ENCODE data around the gene COX5B.

The COX5B gene

GRCh38 chr2:97658691-97659157 lies 12.9 kb downstream of the COX5B start:
- TF ChIP-seq, protein P1, sequence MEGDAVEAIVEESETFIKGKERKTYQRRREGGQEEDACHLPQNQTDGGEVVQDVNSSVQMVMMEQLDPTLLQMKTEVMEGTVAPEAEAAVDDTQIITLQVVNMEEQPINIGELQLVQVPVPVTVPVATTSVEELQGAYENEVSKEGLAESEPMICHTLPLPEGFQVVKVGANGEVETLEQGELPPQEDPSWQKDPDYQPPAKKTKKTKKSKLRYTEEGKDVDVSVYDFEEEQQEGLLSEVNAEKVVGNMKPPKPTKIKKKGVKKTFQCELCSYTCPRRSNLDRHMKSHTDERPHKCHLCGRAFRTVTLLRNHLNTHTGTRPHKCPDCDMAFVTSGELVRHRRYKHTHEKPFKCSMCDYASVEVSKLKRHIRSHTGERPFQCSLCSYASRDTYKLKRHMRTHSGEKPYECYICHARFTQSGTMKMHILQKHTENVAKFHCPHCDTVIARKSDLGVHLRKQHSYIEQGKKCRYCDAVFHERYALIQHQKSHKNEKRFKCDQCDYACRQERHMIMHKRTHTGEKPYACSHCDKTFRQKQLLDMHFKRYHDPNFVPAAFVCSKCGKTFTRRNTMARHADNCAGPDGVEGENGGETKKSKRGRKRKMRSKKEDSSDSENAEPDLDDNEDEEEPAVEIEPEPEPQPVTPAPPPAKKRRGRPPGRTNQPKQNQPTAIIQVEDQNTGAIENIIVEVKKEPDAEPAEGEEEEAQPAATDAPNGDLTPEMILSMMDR (conservative IDR thresholded peaks at IDR 0.05; ENCODE audit: low read length), result no peak
- no peak for TF ChIP-seq EZH2phosphoT487 (IDR thresholded peaks at IDR 0.05; ENCODE audit: borderline replicate concordance)
- Histone ChIP-seq H3F3A (ENCODE audit: low read depth) (no peaks in the 10 kb centered on the region), H2AFZ (ENCODE audit: low read length) (no peak overlapping the region), H3K9me2 (replicated peaks; ENCODE audit: low read depth, low read length) (no peaks in the 10 kb centered on the region), H3K36me3 (ENCODE audit: insufficient read depth, low read length) (peaks cover 18% of the 10 kb centered on the region; the same call in 1 of the 2 replicates), H3K4me3 (ENCODE audit: low read length, poor library complexity, severe bottlenecking) (no peak overlapping the region), H3K79me2 (ENCODE audit: insufficient read depth, low read length) (peaks cover 38% of the 10 kb centered on the region), H3K4me2 (ENCODE audit: low read depth, low read length, poor library complexity, severe bottlenecking) (no peak overlapping the region), H3K9me3 (ENCODE audit: insufficient read depth, low read depth, low read length) (no peaks in the 10 kb centered on the region), H3K4me1 (ENCODE audit: insufficient read depth, low read length, poor library complexity, severe bottlenecking) (peaks cover 22% of the 10 kb centered on the region), H3K9ac (ENCODE audit: low read depth, low read length, poor library complexity, severe bottlenecking) (no peak overlapping the region), H3K27me3 (ENCODE audit: insufficient read depth, low read length, poor library complexity, severe bottlenecking) (no peaks in the 10 kb centered on the region), H4K20me1 (ENCODE audit: insufficient read depth, low read length, poor library complexity, severe bottlenecking) (peaks cover 18% of the 10 kb centered on the region)

DNA sequence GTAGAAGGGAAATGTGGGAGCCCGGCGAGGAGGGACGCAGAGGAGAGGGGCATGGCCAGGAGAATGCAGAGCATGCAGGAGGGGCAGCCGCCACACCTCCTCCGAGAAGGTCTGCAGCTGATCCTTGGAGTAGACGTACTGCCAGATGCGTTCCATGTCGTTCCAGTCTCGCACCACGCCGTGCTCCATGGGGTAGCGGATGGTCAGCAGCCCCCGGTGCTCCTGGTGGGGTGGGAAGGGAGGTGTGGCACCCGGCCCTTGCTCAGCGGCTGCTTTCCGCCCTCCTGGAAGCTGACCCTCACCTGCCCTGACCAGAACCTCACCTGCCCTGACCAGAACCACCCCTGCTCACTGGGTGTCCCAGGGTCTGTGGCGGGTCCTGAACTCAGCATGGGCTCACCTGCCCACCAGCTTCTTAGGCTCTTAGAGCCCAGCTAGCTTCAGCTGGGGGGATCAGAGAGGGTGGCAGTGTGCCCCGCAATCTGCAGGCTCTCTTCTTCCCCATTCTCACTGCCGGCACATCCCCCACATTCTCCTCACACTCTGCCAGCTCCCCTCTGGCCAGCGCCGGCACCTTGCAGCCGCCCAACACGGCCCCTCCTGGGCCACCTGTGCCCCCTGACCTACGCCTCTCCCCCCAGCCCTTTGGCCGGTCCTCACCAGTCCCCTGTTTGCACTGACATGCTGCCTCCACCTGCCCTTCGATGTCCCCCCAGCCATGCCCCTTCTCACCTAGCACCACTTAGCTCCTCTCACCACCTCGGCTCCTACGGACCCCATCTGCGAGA lies 13.6 kb downstream of the COX5B start:
- H3K9me2 ChIP-seq (replicated peaks; ENCODE audit: low read depth, low read length), result no peaks in the 10 kb centered on the region
- no peaks in the 10 kb centered on the region for H3K9me3 ChIP-seq (ENCODE audit: insufficient read depth, low read depth, low read length)
- no peak overlapping the region for H3K4me2 ChIP-seq (ENCODE audit: low read depth, low read length, poor library complexity, severe bottlenecking)
- H2AFZ ChIP-seq (ENCODE audit: low read length), result no peak overlapping the region
- no peaks in the 10 kb centered on the region for H3K27me3 ChIP-seq (ENCODE audit: insufficient read depth, low read length, poor library complexity, severe bottlenecking)
- H3K36me3 ChIP-seq (ENCODE audit: insufficient read depth, low read length), result peaks cover 18% of the 10 kb centered on the region; the same call in 1 of the 2 replicates
- peaks cover 39% of the 10 kb centered on the region for H3K79me2 ChIP-seq (ENCODE audit: insufficient read depth, low read length)
- H3K4me3 ChIP-seq (ENCODE audit: low read length, poor library complexity, severe bottlenecking), result no peak overlapping the region
- peaks cover 23% of the 10 kb centered on the region for H3K4me1 ChIP-seq (ENCODE audit: insufficient read depth, low read length, poor library complexity, severe bottlenecking)
- peaks cover 18% of the 10 kb centered on the region for H4K20me1 ChIP-seq (ENCODE audit: insufficient read depth, low read length, poor library complexity, severe bottlenecking)
- no peak for TF ChIP-seq EZH2phosphoT487 (IDR thresholded peaks at IDR 0.05; ENCODE audit: borderline replicate concordance)
- TF ChIP-seq, protein P1 (conservative IDR thresholded peaks at IDR 0.05; ENCODE audit: low read length), result no peak
- H3F3A ChIP-seq (ENCODE audit: low read depth), result no peaks in the 10 kb centered on the region
- H3K9ac ChIP-seq (ENCODE audit: low read depth, low read length, poor library complexity, severe bottlenecking), result no peak overlapping the region

DNA sequence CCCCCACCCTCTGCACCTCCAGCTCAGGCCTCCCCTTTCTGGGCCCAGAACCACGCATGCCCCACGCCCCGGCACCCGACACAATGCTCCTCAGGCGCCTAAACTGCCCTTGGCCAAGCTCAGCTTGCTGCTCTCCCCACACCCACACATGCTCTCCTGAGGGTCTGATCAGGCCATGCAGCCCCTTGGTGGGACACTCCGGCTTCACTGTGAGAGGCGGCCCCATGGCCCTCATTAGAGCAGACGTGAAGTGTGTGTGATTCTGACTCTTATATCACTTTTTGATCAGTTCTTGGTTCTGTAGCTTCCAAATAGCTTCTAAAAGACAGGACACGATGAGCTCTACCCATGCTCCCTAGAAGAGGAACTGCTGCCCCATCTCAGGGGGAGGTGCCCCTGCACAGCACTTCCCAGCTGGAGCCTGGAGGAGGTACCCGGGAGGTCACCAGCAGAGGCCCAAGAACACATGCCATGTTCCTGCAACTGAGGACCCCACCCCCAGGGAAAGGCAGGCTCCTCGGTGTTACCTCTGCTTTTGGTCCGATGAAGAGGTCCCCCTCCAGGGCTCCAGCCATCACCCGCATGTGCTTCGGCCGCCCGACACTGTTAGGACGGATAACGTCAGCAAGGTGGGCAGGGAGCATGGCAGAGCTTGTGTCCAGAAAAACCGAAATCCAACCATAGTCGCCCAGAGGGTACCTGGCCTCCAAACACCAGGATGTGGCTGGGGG lies 14.3 kb downstream of the COX5B start:
- Histone ChIP-seq H3K79me2 (ENCODE audit: insufficient read depth, low read length) (peaks cover 46% of the 10 kb centered on the region), H3F3A (ENCODE audit: low read depth) (no peaks in the 10 kb centered on the region), H3K4me2 (ENCODE audit: low read depth, low read length, poor library complexity, severe bottlenecking) (peak overlapping the region; percentile 91), H2AFZ (ENCODE audit: low read length) (no peak overlapping the region), H3K27me3 (ENCODE audit: insufficient read depth, low read length, poor library complexity, severe bottlenecking) (no peaks in the 10 kb centered on the region), H4K20me1 (ENCODE audit: insufficient read depth, low read length, poor library complexity, severe bottlenecking) (peaks cover 18% of the 10 kb centered on the region), H3K9me3 (ENCODE audit: insufficient read depth, low read depth, low read length) (no peaks in the 10 kb centered on the region), H3K4me1 (ENCODE audit: insufficient read depth, low read length, poor library complexity, severe bottlenecking) (peaks cover 30% of the 10 kb centered on the region), H3K9me2 (replicated peaks; ENCODE audit: low read depth, low read length) (no peaks in the 10 kb centered on the region), H3K9ac (ENCODE audit: low read depth, low read length, poor library complexity, severe bottlenecking) (no peak overlapping the region), H3K36me3 (ENCODE audit: insufficient read depth, low read length) (peaks cover 18% of the 10 kb centered on the region; the same call in 1 of the 2 replicates), H3K4me3 (ENCODE audit: low read length, poor library complexity, severe bottlenecking) (no peak overlapping the region)
- TF ChIP-seq, protein P1 (conservative IDR thresholded peaks at IDR 0.05; ENCODE audit: low read length), result no peak
- no peak for TF ChIP-seq EZH2phosphoT487 (IDR thresholded peaks at IDR 0.05; ENCODE audit: borderline replicate concordance)

Measured in Loucy (cell line).